Mucosa of descending colon (tissue), 3 donors: ENCODE data around the gene VSTM1. TPM values are rescaled to one million over a fixed set of nuclear protein-coding genes. Genes with fewer than 3 reads are reported as not detected.

Experiments
- ATAC-seq: fragments of 200-7000 bp; cut with Tn5 transposase; one replicate; pipeline ENCODE4 v1.9.1; 2020; ENCODE audit warnings: mild to moderate bottlenecking, moderate library complexity
- DNase-seq, 3 donors: peaks; one replicate each; pipeline ENCODE4 v3.0.0-alpha.2; 2020
- H3K36me3 ChIP-seq: fragments of 200-600 bp; one replicate; pipeline ENCODE4 v1.8.0; 2021; ENCODE audit warnings: low read depth, mild to moderate bottlenecking
- H3K4me1 ChIP-seq: fragments of 200-600 bp; one replicate; pipeline ENCODE4 v1.8.0; 2021; ENCODE audit warnings: low read depth, mild to moderate bottlenecking
- H3K4me3 ChIP-seq: fragments of 200-600 bp; one replicate; pipeline ENCODE4 v1.8.0; 2021; ENCODE audit warnings: mild to moderate bottlenecking
- H3K9me3 ChIP-seq: fragments of 200-600 bp; one replicate; pipeline ENCODE4 v1.8.0; 2021; ENCODE audit warnings: mild to moderate bottlenecking
- intact Hi-C, 2 donors: fragments of 100-400 bp; cut with DNase I in 1 of 2; cut with micrococcal nuclease in 1 of 2; formaldehyde crosslinking; loops; one replicate each; pipeline versions ENCODE4 v1.11.0 to v1.11.1; 2022; cut with DNase I, micrococcal nuclease
- total RNA-seq, 3 donors: library from RNA; stranded (reverse); fragmentation: NEBNext Ultra II Directional in 2 of 3; extraction: Animal tissue kit (Norgen Biotek cat#: 25700) in 2 of 3; gene quantifications; one replicate each; pipeline versions ENCODE4 v1.2.1 to v1.2.4, GENCODE V29; 2021 to 2023
- TF ChIP-seq, protein P1 (sequence below): fragments of 200-600 bp; IDR thresholded peaks from one replicate; pipeline ENCODE4 v1.8.0; 2022; ENCODE audit warnings: antibody characterized with exemption, mild to moderate bottlenecking
- donor health status: DM: no; HTN: no; CAD: no; lungs with moderate emphysema.
- donor health status: DM: no; HTN: no; CAD: no.
- donor health status: DM: no; HTN: yes; CAD: no.

VSTM1 gene
- total RNA-seq, 3 donors from 2014 or later, result not detected

DNA sequence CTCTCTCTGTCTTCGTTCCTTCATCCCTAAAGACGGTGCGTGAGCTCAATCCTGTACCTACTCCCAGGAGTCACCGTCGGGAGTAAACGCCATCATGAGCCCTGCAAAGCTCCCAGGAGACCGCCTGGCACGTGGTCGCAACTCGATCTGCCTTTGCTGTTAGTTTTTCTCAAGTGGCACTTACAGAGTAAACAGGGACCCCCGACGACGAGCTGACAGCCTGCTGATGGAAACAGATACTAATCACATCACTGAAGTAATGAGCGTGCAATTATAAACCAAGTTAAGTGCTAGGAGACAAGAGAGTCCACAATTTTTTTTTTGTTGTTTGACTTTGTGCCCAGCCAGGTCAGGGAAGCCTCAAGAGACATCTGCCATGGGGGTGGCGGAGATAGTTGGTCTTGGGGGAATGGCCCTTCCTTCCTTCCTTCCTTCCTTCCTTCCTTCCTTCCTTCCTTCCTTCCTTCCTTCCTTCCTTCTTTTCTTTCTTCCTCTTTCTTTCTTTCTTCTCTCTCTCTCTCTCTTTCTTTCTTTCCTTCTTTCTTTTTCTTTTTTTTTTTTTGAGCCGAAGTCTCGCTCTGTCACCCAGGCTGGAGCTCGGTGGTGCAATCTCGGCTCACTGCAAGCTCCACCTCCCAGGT is 48.7 kb downstream of the VSTM1 start:
- ATAC-seq (no peak), DNase-seq (no peak)
- H3K9me3 ChIP-seq, result no peaks in the 10 kb centered on the region

DNA sequence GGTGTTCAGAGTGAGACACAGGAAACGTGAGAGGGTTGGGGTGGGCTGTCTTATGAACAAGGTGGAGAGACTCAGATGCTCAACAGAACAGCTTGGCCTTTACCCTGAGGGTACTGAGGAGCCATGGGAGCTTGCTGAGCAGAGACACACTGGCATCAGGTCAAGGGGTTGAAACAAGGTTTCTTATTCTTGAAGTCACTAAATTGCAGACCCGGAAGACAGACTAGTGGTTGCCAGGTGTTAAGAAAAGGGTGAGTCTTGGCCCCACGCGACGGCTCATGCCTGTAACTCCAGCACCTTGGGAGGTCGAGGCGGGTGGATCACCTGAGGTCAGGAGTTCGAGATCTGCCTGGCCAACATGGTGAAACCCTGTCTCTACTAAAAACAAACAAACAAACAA is 49.8 kb downstream of the VSTM1 start:
- no peaks in the 10 kb centered on the region for H3K4me1 ChIP-seq
- intact Hi-C loops, result no loop called here
- H3K36me3 ChIP-seq, result no peaks in the 10 kb centered on the region
- H3K4me3 ChIP-seq, result no peak overlapping the region
- ATAC-seq (no peak), DNase-seq (no peak)
- no peaks in the 10 kb centered on the region for H3K9me3 ChIP-seq
- TF ChIP-seq, protein P1, sequence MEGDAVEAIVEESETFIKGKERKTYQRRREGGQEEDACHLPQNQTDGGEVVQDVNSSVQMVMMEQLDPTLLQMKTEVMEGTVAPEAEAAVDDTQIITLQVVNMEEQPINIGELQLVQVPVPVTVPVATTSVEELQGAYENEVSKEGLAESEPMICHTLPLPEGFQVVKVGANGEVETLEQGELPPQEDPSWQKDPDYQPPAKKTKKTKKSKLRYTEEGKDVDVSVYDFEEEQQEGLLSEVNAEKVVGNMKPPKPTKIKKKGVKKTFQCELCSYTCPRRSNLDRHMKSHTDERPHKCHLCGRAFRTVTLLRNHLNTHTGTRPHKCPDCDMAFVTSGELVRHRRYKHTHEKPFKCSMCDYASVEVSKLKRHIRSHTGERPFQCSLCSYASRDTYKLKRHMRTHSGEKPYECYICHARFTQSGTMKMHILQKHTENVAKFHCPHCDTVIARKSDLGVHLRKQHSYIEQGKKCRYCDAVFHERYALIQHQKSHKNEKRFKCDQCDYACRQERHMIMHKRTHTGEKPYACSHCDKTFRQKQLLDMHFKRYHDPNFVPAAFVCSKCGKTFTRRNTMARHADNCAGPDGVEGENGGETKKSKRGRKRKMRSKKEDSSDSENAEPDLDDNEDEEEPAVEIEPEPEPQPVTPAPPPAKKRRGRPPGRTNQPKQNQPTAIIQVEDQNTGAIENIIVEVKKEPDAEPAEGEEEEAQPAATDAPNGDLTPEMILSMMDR, result no peak

More for the DNA sequence above, 48.7 kb downstream of the VSTM1 start:
- peaks cover 3% of the 10 kb centered on the region for H3K4me1 ChIP-seq
- no peak overlapping the region for H3K4me3 ChIP-seq
- H3K36me3 ChIP-seq, result no peaks in the 10 kb centered on the region
- intact Hi-C loops, result no loop called here
- TF ChIP-seq, protein P1, result no peak

DNA sequence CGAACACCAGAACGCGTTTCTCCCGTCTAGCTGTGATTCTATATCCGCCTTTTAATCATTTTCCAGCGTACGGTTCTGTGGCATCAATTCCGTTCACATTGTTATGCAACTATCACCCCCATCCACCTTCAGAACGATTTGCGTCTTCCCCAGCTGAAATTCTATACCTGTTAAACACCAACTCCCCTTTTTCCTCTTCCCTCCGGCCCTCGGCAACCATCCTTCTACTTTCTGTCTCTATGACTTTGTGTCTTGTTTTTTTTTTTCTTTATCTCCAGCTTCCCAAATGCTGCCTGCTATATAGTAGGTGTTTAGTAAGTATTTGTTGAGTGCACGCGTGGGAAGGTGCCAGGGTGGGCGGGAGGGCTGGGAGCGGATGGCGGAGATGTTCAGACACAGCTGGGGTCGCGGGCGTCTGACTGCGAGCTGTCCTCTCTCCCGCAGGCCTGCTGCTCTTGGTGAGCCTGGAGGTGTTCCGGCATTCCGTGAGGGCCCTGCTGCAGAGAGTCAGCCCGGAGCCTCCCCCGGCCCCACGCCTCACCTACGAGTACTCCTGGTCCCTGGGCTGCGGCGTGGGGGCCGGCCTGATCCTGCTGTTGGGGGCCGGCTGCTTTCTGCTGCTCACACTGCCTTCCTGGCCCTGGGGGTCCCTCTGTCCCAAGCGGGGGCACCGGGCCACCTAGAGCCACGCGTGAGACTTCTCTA is 52.0 kb downstream of the VSTM1 start:
- Histone ChIP-seq H3K9me3 (no peaks in the 10 kb centered on the region), H3K4me1 (no peaks in the 10 kb centered on the region), H3K4me3 (no peak overlapping the region), H3K36me3 (no peaks in the 10 kb centered on the region)
- ATAC-seq (no peak), DNase-seq (no peak)
- TF ChIP-seq, protein P1, result no peak
- intact Hi-C loops, result no loop called here

DNA sequence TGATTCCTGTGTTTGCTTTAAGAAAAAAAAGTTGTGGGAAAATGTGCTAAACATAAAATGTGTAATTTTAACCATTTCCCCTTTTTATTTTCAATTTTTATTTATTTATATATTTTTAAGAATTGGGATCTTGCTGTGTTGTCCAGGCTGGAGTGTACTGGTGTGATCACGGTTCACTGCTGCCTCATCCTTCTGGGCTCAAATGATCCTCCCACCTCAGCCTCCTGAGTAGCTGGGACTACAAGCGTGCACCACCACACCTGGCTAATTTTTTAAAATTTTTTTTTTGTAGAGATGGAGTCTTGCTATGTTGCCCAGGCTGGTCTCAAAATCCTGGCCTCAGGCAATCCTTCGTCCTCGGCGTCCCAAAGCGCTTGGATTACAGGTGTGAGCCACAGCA is 53.2 kb downstream of the VSTM1 start:
- no peak overlapping the region for H3K4me3 ChIP-seq
- no peaks in the 10 kb centered on the region for H3K9me3 ChIP-seq
- TF ChIP-seq, protein P1, result no peak
- H3K36me3 ChIP-seq, result no peaks in the 10 kb centered on the region
- intact Hi-C loops, result no loop called here
- H3K4me1 ChIP-seq, result no peaks in the 10 kb centered on the region
- DNase-seq, result no peak
- ATAC-seq, result no peak

DNA sequence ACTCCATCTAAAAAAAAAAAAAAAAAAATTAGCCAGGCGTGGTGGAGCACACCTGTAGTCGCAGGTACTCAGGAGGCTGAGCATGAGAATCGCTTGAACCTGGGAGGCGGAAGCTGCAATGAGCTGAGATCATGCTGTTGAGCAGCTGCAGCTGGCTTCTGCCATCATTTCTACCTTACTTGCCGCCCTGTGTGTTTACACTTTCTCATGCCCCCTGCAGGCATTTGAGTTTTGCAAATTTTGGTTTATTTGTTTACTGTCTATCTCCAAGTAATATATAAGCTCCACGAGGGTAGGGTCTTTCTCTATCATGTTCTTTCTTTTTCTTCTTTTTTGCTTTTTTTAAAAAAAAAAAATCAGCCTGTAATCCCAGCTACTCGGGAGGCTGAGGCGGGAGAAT is 54.3 kb downstream of the VSTM1 start:
- no peaks in the 10 kb centered on the region for H3K9me3 ChIP-seq
- ATAC-seq (no peak), DNase-seq (no peak)
- TF ChIP-seq, protein P1, result no peak
- no peaks in the 10 kb centered on the region for H3K36me3 ChIP-seq
- H3K4me3 ChIP-seq, result no peak overlapping the region
- H3K4me1 ChIP-seq, result no peaks in the 10 kb centered on the region
- intact Hi-C loops, result no loop called here
